Thyroid gland (tissue), 4 donors: ENCODE measurements around the gene FMN2. TPM values are rescaled to one million over a fixed set of nuclear protein-coding genes. Genes with fewer than 3 reads are reported as not detected.

Experiments used
- DNase-seq, 2 donors: peaks; one replicate each; pipeline ENCODE4 v3.0.0-alpha.2; 2019
- H3K27ac ChIP-seq, 3 donors: fragments of 200-600 bp; sonication (generic); 1 replicate in 2 of 3; 2 replicates in 1 of 3; pipeline ENCODE4 v1.5.1; 2016 to 2019; ENCODE audit warnings: mild to moderate bottlenecking in 1 of 3, moderate library complexity in 1 of 3
- H3K27me3 ChIP-seq: fragments of 200-600 bp; sonication (generic); one replicate; pipeline ENCODE4 v1.5.1; 2019
- H3K36me3 ChIP-seq, 2 donors: fragments of 200-600 bp; sonication (generic); one replicate each; pipeline ENCODE4 v1.5.1; 2016 to 2019
- H3K4me1 ChIP-seq, 2 donors: fragments of 200-600 bp; sonication (generic); one replicate each; pipeline ENCODE4 v1.5.1; 2017 to 2019
- H3K4me3 ChIP-seq, 3 donors: fragments of 200-600 bp; sonication (generic); replicated peaks in 1 of 3; 1 replicate in 2 of 3; 2 replicates in 1 of 3; pipeline ENCODE4 v1.5.1; 2016; ENCODE audit warnings: mild to moderate bottlenecking in 1 of 3
- H3K9me3 ChIP-seq: fragments of 200-600 bp; sonication (generic); one replicate; pipeline ENCODE4 v1.5.1; 2017
- CTCF ChIP-seq, 6 experiments: fragments of 200-600 bp in 3 of 6; fragments of 450-650 bp in 3 of 6; sonication (generic) in 3 of 6; IDR thresholded peaks; one replicate each; pipeline ENCODE4 v1.5.1; 2016 to 2019; ENCODE audit warnings: antibody characterized with exemption in 6 of 6, mild to moderate bottlenecking in 2 of 6, inconsistent platforms in 1 of 6, moderate library complexity in 1 of 6
- POLR2A ChIP-seq, 2 donors: fragments of 450-650 bp; IDR thresholded peaks; one replicate each; pipeline ENCODE4 v1.6.1; 2017; ENCODE audit warnings: antibody characterized with exemption in 2 of 2, mild to moderate bottlenecking in 2 of 2, moderate library complexity in 1 of 2
- WGBS, 2 donors: methylation state at CpG; one replicate each; pipeline ENCODE4 v1.1.5; 2017; 5-methylcytosine and 5-hydroxymethylcytosine counted together
- intact Hi-C: fragments of 100-400 bp; cut with DNase I; formaldehyde crosslinking; loops from one replicate; pipeline ENCODE4 v1.15.1; 2023
- total RNA-seq, 4 donors: library from RNA; depleted of rRNA; stranded (reverse); fragments of >200 nt; gene quantifications; one replicate each; pipeline ENCODE4 v1.2.3, GENCODE V29; 2016

FMN2 gene
- total RNA-seq, 4 donors from 2014 or later: 0.78 to 6.2 (median 1.3) TPM; not detected in 1

DNA sequence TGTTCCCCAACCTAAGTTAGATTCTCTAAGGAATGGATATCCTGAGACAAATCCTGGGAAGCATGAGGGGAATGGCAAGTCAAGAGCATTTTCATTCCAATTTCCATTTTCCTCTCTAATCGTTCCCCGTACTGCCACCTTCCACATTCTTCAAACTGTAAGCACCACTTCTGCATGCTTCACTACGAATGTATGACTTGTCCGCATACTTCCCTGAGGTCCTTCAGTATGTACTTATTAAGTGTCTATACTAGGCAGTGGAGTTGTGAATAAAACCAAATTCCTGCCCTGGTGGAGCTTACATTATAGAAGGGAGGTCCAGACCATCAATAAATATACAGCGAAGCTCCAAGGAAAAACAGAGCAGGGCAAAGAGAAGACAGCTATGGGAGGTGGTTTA lies 365.5 kb downstream of the FMN2 start:
- Histone ChIP-seq H3K36me3 (no peaks in the 10 kb centered on the region), H3K9me3 (no peaks in the 10 kb centered on the region), H3K27ac (no peak overlapping the region), H3K4me1 (peaks cover 0 to 5% of the 10 kb centered on the region in 2 donors), H3K4me3 (no peak overlapping the region), H3K27me3 (no peaks in the 10 kb centered on the region)
- DNase-seq: peak; percentile 6 to 18
- intact Hi-C loops: no loop called here
- WGBS, 2 donors: 40 to 47% methylated on average over 5 of the region's 5 CpGs
- TF ChIP-seq POLR2A (IDR thresholded peaks at IDR 0.05): no peak
- no peak for TF ChIP-seq CTCF (IDR thresholded peaks at IDR 0.05)

GRCh38 chr1:240462277-240462676 lies 370.6 kb downstream of the FMN2 start:
- TF ChIP-seq CTCF (IDR thresholded peaks at IDR 0.05) (no peak), POLR2A (IDR thresholded peaks at IDR 0.05) (no peak)
- Histone ChIP-seq H3K27ac (no peak overlapping the region), H3K27me3 (no peaks in the 10 kb centered on the region), H3K4me1 (peaks cover 0 to 1% of the 10 kb centered on the region in 2 donors), H3K4me3 (no peak overlapping the region), H3K9me3 (no peaks in the 10 kb centered on the region), H3K36me3 (no peaks in the 10 kb centered on the region)
- DNase-seq: no peak
- intact Hi-C loops: no loop called here
- 83 to 84% methylated on average over 3 of the region's 3 CpGs for WGBS, 2 donors

GRCh38 chr1:240462766-240463395 lies 371.2 kb downstream of the FMN2 start:
- no peak overlapping the region for H3K4me3 ChIP-seq
- H3K4me1 ChIP-seq: no peaks in the 10 kb centered on the region
- H3K27me3 ChIP-seq: no peaks in the 10 kb centered on the region
- H3K9me3 ChIP-seq: no peaks in the 10 kb centered on the region
- H3K36me3 ChIP-seq: no peaks in the 10 kb centered on the region
- no peak overlapping the region for H3K27ac ChIP-seq
- DNase-seq: no peak
- TF ChIP-seq POLR2A (IDR thresholded peaks at IDR 0.05) (no peak), CTCF (IDR thresholded peaks at IDR 0.05) (no peak)
- WGBS, 2 donors: 80 to 85% methylated on average over 7 of the region's 7 CpGs
- intact Hi-C loops: no loop called here

GRCh38 chr1:240464099-240464498 lies 372.4 kb downstream of the FMN2 start:
- H3K4me1 ChIP-seq: no peaks in the 10 kb centered on the region
- H3K9me3 ChIP-seq: no peaks in the 10 kb centered on the region
- no peak overlapping the region for H3K27ac ChIP-seq
- intact Hi-C loops: no loop called here
- 90 to 94% methylated on average over 2 of the region's 2 CpGs for WGBS, 2 donors
- TF ChIP-seq CTCF (IDR thresholded peaks at IDR 0.05) (no peak), POLR2A (IDR thresholded peaks at IDR 0.05) (no peak)
- no peak overlapping the region for H3K4me3 ChIP-seq
- no peak for DNase-seq
- H3K36me3 ChIP-seq: no peaks in the 10 kb centered on the region
- no peaks in the 10 kb centered on the region for H3K27me3 ChIP-seq

DNA sequence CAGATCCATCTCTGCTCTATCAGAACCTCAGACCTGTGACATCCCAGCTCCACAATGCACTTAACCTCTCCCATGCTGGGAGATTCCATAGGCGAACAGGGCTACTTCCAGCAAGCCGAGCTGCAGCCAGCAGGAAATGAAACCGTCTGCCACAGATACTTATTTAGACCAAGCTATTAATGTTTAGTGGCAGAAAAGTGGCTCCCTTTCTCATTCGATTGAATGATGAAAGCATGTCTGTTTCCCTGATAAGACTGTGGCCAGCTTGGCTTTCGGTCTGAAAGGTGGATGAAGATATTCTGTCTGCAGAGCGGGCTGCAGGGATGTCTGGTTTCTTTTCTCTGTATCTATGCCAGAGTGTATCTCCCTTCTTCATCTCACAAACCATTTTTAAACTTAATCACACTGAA lies 373.9 kb downstream of the FMN2 start:
- Histone ChIP-seq H3K27ac (no peak overlapping the region), H3K27me3 (no peaks in the 10 kb centered on the region), H3K36me3 (no peaks in the 10 kb centered on the region), H3K4me3 (no peak overlapping the region), H3K4me1 (no peaks in the 10 kb centered on the region), H3K9me3 (no peaks in the 10 kb centered on the region)
- no peak for DNase-seq
- no peak for TF ChIP-seq CTCF (IDR thresholded peaks at IDR 0.05)
- no peak for TF ChIP-seq POLR2A (IDR thresholded peaks at IDR 0.05)
- intact Hi-C loops: no loop called here
- 67% methylated on average over 6 of the region's 6 CpGs for WGBS, 2 donors
